Measurements from ENCODE around the gene RPS4Y1. TPM values are rescaled to one million over a fixed set of nuclear protein-coding genes. Genes with fewer than 3 reads are reported as not detected.
"Not testable (repeated sequence)": the region's sequence is repeated elsewhere in the genome, so short reads cannot be mapped to it uniquely, and the experiment has no call there.

Gene RPS4Y1
- total RNA-seq (100 to 1,000 TPM; 143 to 235 TPM), polyA plus RNA-seq (ENCODE audit: insufficient read depth, low read depth, low replicate concordance) (287 TPM)
- long read RNA-seq, donor 1, transcript RPS4Y1-203 (3 exons, 998 nt), result minor isoform, 19 of 483 reads
- long read RNA-seq, donor 1, transcript RPS4Y1-201 (7 exons, 1,305 nt), result major isoform, 316 of 483 reads
- long read RNA-seq, donor 1, partial matches to known transcripts, result 145 of 483 reads
- long read RNA-seq, donor 1, other reads (novel, unspliced or antisense), result 0 of 483 reads
- long read RNA-seq, donor 2, transcript RPS4Y1-203 (3 exons, 998 nt), result minor isoform, 14 of 288 reads
- long read RNA-seq, donor 2, transcript RPS4Y1-201 (7 exons, 1,305 nt), result major isoform, 180 of 288 reads
- long read RNA-seq, donor 2, partial matches to known transcripts, result 93 of 288 reads
- long read RNA-seq, donor 2, other reads (novel, unspliced or antisense), result 0 of 288 reads

- peak within 1 kb of the TSS in 1 of 2 donors; percentile 22 for H3K27ac ChIP-seq
- intact Hi-C loops (cut with DNase I; ENCODE audit: low total_unique reads), result no loop called here
- H3K4me1 ChIP-seq, result no peaks in the 10 kb centered on the region
- H3K4me3 ChIP-seq, result peak within 1 kb of the TSS; percentile 53 to 74
- WGBS, 2 donors, result 1% methylated on average over 14 to 15 of the region's 22 CpGs
- TF ChIP-seq CTCF (IDR thresholded peaks at IDR 0.05), result no peak
- no peak for TF ChIP-seq POLR2A (IDR thresholded peaks at IDR 0.05)
- peak; percentile 69 for DNase-seq
- no peaks in the 10 kb centered on the region for H3K9me3 ChIP-seq
- H3K36me3 ChIP-seq (ENCODE audit: low read depth, missing control alignments), result no peaks in the 10 kb centered on the region
- no peaks in the 10 kb centered on the region for H3K27me3 ChIP-seq
Observed at GRCh38 chrY:2841471-2841893, at the start of gene RPS4Y1. RPS4Y1 (plus strand) TSS chrY:2841602; CDS start chrY:2841625, 23 bp downstream.

GRCh38 chrY:2796977-2797523 is 44.4 kb upstream of the RPS4Y1 start:
- TF ChIP-seq POLR2A (IDR thresholded peaks at IDR 0.05) (no peak), CTCF (IDR thresholded peaks at IDR 0.05) (no peak)
- Histone ChIP-seq H3K36me3 (ENCODE audit: low read depth, missing control alignments) (no peaks in the 10 kb centered on the region), H3K27me3 (no peaks in the 10 kb centered on the region), H3K9me3 (no peaks in the 10 kb centered on the region), H3K4me1 (no peaks in the 10 kb centered on the region), H3K4me3 (no peak overlapping the region), H3K27ac (no peak overlapping the region)
- intact Hi-C loops (cut with DNase I; ENCODE audit: low total_unique reads), result no loop called here
- no peak for DNase-seq
- WGBS, 2 donors, result 65 to 67% methylated on average over 6 to 7 of the region's 7 CpGs

GRCh38 chrY:2797991-2798390 is 43.4 kb upstream of the RPS4Y1 start:
- H3K9me3 ChIP-seq, result no peaks in the 10 kb centered on the region
- H3K36me3 ChIP-seq (ENCODE audit: low read depth, missing control alignments), result no peaks in the 10 kb centered on the region
- no peak for DNase-seq
- TF ChIP-seq POLR2A (IDR thresholded peaks at IDR 0.05) (no peak), CTCF (IDR thresholded peaks at IDR 0.05) (no peak)
- intact Hi-C loops (cut with DNase I; ENCODE audit: low total_unique reads), result no loop called here
- no peak overlapping the region for H3K27ac ChIP-seq
- H3K4me1 ChIP-seq, result no peaks in the 10 kb centered on the region
- H3K4me3 ChIP-seq, result no peak overlapping the region
- no peaks in the 10 kb centered on the region for H3K27me3 ChIP-seq

- Histone ChIP-seq H3K27me3 (no peaks in the 10 kb centered on the region), H3K27ac (no peak overlapping the region), H3K9me3 (no peaks in the 10 kb centered on the region), H3K36me3 (ENCODE audit: low read depth, missing control alignments) (no peaks in the 10 kb centered on the region), H3K4me1 (no peaks in the 10 kb centered on the region), H3K4me3 (no peak overlapping the region)
- TF ChIP-seq CTCF (IDR thresholded peaks at IDR 0.05), result peak in 2 of 3 experiments; percentile 20 to 34
- no peak for TF ChIP-seq POLR2A (IDR thresholded peaks at IDR 0.05)
- intact Hi-C loops (cut with DNase I; ENCODE audit: low total_unique reads), result no loop called here
- WGBS, 2 donors, result 42 to 52% methylated on average over 2 of the region's 2 CpGs
- DNase-seq, result no peak
Observed at GRCh38 chrY:2800246-2800645, 41.2 kb upstream of the RPS4Y1 start.

GRCh38 chrY:2817146-2817896 is 24.1 kb upstream of the RPS4Y1 start:
- intact Hi-C loops (cut with DNase I; ENCODE audit: low total_unique reads); DNase-seq; H3K4me1 ChIP-seq; H3K36me3 ChIP-seq (ENCODE audit: low read depth, missing control alignments); H3K4me3 ChIP-seq; H3K27ac ChIP-seq; H3K9me3 ChIP-seq; H3K27me3 ChIP-seq: not testable (repeated sequence)
- WGBS, 2 donors, result 76 to 95% methylated on average over 3 to 10 of the region's 10 CpGs

Data from testis (tissue), 5 donors.